HS-27A (cell line): ENCODE measurements around the gene SCN1B.
"Not testable (repeated sequence)": the region's sequence is repeated elsewhere in the genome, so short reads cannot be mapped to it uniquely, and the experiment has no call there.

ENCODE experiments used
- DNase-seq: peaks from one replicate; pipeline ENCODE4 v3.0.0-alpha.2; 2012; ENCODE audit warnings: low read depth, missing footprints

The SCN1B gene

GRCh38 chr19:35017507-35017906 is 12.8 kb upstream of the SCN1B start:
- no peak for DNase-seq

- DNase-seq: no peak
Observed at GRCh38 chr19:35018379-35018778, 11.9 kb upstream of the SCN1B start.

DNA sequence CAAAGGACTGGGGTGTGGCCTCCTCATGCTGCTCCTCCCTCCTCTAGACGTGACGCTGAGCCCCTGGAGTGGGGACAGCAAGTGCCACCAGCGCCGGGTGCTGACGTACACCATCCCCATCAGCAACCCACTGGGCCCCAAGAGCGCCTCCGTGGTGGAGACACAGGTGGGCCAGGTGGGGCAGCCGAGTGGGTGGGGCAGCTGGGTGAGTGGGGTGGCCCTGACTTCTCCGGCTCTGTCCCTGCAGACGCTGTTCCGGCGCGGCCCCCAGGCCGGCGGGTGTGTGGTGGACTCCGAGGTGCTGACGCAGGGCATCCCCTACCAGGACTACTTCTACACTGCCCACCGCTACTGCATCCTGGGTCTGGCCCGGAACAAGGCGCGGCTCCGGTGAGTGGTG is 11.1 kb upstream of the SCN1B start:
- no peak for DNase-seq

DNA sequence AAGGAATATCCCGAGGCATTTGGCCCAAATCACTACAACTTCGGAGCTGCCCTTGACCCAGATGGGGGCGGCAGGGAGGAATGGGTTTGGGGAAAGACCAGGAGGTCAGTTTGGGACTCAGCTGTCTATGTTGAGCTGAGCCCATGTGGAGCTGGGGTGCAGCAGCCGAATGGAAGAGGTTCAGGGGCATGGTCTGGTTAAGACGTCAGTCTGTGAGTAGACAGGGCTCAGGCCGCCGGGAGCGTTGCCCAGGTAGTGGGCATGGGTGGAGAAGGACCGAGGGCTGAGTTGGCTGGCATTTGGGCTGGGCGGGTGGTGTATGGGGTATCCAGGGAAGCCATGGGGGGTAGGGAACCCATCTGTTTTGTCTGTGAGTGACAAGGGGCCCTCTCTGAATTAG is 9.3 kb upstream of the SCN1B start:
- DNase-seq: no peak

GRCh38 chr19:35021596-35021995 is 8.7 kb upstream of the SCN1B start:
- DNase-seq: no peak

DNA sequence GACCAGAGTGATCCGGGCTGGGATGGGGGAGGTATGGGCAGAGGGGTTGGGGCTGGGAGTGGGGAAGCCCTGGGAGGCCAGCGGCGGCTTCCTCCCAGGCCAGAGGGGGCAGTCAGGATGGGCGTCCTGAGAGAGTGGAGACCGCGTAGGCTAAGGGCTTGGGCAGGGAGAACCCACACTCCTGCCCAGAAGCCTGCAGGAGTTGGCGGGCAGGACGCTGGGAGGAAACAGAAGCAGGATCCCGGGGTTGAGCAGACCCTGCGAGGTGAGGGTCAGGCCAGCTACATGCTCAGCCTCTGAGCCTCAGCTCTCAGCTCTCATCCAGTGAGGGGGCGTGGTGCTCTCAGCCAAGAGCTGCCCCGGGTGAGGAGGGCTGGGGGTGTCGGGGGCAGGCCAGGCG is 7.8 kb upstream of the SCN1B start:
- DNase-seq: no peak

DNA sequence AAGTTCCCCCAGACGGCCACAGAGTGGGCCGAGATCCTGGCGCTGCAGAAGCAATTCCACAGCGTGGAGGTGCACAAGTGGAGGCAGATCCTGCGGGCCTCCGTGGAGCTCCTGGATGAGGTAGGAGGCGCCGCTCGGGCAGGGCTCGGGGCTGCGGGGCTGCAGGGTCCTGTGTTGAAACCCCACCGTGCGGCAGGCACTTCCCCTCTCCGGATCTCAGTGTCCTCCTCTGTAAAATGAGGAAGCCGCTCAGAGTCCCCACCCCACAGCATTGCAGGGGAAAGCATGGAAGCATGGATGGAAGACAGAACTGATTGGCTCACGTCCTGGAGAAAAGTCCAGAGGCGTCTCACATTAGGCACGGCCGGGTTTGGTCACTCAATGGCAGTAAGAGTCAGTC is 6.8 kb upstream of the SCN1B start:
- DNase-seq: no peak

DNA sequence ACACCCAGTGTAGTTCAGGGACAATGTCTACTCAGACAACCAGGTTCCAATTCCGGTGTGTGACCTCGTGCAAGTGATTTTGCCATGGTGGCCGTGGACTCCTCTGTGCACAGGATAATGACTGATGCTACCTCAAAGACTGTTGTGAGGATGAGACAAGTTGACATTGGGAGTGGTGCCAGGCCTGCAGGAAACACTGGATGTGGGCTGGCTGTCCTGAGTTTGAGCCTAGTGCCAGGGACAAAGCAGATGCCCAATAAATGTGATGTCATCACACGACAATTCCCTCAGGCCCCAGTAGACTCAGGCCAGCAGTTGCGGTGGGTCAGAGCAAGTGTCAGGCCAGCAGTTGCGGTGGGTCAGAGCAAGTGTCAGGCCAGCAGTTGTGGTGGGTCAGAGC is 6.2 kb upstream of the SCN1B start:
- DNase-seq: no peak

- DNase-seq: no peak
Observed at GRCh38 chr19:35025969-35026368, 4.3 kb upstream of the SCN1B start.

DNA sequence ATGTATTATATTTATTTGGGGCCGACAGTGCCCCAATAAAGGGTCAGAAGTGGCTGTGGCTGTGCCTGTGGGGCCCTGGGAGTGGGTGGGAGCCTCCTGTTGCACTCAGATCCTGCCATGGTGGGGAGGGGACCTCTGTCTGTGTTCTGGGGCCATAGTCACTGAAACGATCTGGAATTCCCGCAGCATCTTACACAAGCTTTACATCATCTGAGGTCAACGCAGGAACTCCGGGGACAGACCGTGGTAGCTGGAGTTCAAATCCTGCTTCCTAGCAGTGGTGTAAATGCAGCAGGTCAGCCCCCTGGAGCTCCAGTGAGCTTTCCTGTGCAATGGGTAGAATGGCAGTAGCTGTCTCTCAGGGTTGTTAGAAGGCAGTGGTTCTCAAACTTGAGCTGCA is 3.9 kb upstream of the SCN1B start:
- no peak for DNase-seq

DNA sequence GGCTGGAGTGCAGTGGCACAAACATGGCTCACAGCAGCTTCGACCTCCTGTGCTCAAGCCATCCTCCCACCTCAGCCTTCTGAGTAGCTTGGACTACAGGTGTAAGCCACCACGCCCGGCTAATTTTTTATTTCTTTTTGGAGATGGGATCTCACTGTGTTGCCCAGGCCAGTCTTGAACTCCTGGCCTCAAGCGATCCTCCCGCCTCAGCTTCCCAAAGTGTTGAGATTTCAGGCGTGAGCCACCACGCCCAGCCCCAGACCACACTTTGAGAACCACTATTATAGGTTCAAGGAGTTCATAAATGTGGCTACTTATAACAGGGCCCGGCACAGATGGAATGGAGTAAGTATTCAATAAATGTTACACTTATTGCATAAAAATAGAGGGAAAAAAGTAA is 3.3 kb upstream of the SCN1B start:
- DNase-seq: no peak

GRCh38 chr19:35027851-35028599 is 2.2 kb upstream of the SCN1B start:
- no peak for DNase-seq

DNA sequence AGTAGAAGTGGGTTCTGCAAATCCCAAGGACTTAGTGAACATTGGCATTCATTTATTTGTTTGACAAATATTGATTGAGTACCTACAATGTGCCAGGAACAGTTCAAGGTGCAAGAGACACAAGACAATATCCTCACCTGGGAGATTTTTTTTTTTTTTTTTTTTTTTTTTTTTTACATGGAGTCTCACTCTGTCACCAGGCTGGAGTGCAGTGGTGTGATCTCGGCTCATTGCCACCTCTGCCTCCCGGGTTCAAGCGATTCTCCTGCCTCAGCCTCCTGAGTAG is 1.7 kb upstream of the SCN1B start:
- DNase-seq: not testable (repeated sequence)

DNA sequence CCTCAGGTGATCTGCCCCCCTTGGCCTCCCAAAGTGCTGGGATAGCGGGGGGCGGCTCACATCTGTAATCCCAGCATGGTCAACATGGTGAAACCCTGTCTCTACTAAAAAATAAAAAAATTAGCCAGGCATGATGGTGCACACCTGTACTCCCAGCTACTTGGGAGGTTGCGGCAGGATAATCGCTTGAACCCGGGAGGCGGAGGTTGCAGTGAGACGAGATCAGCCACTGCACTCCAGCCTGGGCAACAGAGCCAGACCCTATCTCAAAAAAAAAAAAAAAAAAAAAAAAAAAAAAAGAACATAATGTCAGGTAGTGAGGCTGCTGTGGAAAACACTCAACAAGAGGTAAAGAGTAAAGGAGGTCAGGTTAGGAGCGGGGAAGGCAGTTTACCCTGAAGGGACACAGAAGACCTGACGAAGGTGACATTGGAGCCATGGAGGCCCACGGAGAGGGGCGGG is 964 bp upstream of the SCN1B start:
- DNase-seq: not testable (repeated sequence)

DNA sequence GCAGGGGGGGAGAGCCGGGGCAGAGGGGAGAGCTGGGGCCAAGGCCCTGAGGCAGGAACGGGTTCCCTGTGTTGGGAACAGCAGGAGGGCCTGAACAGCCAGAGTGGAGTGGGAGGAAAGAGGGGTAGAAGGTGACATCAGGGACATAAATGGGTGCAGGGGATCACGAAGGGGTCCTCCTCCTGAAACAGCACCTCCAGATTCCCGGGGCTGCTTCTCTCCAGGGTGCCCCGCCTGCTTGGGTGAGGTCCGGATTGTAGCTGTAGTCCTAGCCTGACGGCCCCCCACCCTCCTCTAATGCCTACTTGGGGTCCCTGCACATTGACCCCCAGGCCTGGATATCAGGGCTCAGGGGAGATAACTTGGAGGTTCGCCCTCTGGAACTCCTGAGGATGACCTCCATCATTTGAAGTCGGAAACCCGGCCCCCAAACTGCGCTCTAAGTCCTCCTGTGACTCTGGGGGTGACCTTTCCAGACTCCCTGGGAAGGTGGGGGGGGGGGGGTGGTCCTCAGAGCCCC is 473 bp upstream of the SCN1B start:
- DNase-seq: no peak

- no peak for DNase-seq
Observed at GRCh38 chr19:35031072-35031881, 1.0 kb downstream of the SCN1B start.

- DNase-seq: no peak
Observed at GRCh38 chr19:35032356-35032865, 2.1 kb downstream of the SCN1B start.

GRCh38 chr19:35033067-35034004 is 3.1 kb downstream of the SCN1B start:
- no peak for DNase-seq

DNA sequence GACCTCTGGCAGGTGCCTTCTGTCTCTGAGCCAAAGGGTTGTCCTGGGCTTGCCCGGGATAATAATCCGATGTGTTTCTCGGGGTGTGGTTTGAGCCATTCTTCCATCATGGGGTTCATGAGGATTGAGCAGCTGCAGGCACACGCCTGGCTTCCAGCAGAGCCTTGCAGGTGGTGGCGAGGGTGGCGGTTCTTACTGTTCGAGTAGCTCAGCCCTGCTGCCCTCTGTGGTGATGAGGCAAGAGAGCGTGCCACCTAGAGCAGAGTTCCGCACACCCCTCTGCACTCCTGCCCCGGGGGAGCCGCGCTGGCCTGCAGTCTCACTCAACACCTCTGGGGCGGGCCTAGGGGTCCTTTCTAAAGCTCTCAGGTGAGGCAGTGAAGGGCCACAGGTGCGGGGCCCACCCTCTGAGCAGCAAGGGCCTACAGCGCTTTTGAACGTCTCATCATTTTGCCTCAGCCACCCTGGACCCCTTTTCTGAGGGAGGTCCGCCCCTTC is 3.8 kb downstream of the SCN1B start:
- no peak for DNase-seq

DNA sequence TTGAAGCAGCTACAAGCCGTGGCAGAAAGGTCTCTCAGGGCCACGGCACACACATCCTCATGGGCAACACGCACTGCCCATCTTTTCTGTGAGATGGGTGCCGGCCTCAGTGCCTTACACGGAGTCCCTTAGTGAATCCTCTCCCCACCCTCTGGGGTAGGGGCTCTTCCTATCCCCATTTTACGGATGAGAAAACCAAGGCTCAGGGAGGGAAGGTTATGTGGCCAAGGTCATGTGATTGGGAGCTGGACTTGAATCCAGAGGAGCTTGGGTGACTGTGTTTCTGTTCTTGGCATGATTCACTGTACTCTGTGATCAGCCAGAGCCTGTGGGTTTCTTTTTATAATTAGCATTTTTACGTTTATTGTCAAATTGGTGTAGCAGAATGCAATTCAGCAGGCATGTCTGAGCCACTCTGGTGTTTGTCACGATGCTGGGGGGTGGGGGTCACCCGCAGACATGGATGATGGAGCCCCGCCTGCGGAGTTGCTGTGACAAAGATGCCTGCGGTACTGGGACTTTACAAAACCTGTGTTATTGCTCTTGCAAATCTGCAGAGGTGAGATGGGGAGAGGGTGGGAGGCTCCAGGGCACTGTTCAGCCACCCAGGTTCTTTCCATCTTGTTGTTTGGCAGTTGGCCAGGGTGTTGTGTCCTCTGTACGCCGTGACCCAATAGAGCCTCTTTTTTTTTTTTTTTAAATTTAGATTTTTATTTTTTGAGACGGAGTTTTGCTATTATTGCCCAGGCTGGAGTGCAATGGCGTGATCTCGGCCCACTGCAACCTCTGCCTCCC is 4.5 kb downstream of the SCN1B start:
- no peak for DNase-seq
